Suprapubic skin (tissue), 4 donors: ENCODE measurements around the gene ITPK1. TPM values are rescaled to one million over a fixed set of nuclear protein-coding genes. Genes with fewer than 3 reads are reported as not detected.

Source experiments
- DNase-seq, 2 donors: peaks; one replicate each; pipeline ENCODE4 v3.0.0-alpha.2; 2019; ENCODE audit warnings: low spot score in 2 of 2
- H3K27ac ChIP-seq: fragments of 200-600 bp; sonication (generic); one replicate; pipeline ENCODE4 v1.5.1; 2019
- H3K27me3 ChIP-seq: fragments of 200-600 bp; sonication (generic); one replicate; pipeline ENCODE4 v1.5.1; 2019
- H3K36me3 ChIP-seq: fragments of 200-600 bp; sonication (generic); one replicate; pipeline ENCODE4 v1.5.1; 2019
- H3K4me1 ChIP-seq: fragments of 200-600 bp; sonication (generic); one replicate; pipeline ENCODE4 v1.5.1; 2019
- H3K4me3 ChIP-seq: fragments of 200-600 bp; sonication (generic); one replicate; pipeline ENCODE4 v1.5.1; 2019; ENCODE audit warnings: mild to moderate bottlenecking
- H3K9me3 ChIP-seq: fragments of 200-600 bp; sonication (generic); one replicate; pipeline ENCODE4 v1.5.1; 2019
- CTCF ChIP-seq, 2 donors: fragments of 200-600 bp in 1 of 2; fragments of 450-650 bp in 1 of 2; sonication (generic) in 1 of 2; IDR thresholded peaks; one replicate each; pipeline ENCODE4 v1.5.1; 2016 to 2019; ENCODE audit warnings: antibody characterized with exemption in 2 of 2, mild to moderate bottlenecking in 1 of 2, moderate library complexity in 1 of 2
- EP300 ChIP-seq: sonication (generic); formaldehyde crosslinking; IDR thresholded peaks from one replicate; pipeline ENCODE4 v1.6.1; 2017; ENCODE audit warnings: antibody characterized with exemption
- POLR2A ChIP-seq, 2 donors: fragments of 450-650 bp; IDR thresholded peaks; one replicate each; pipeline ENCODE4 v1.6.1; 2017; ENCODE audit warnings: antibody characterized with exemption in 2 of 2, mild to moderate bottlenecking in 2 of 2, moderate library complexity in 2 of 2
- POLR2AphosphoS5 ChIP-seq, 3 donors: sonication (generic); formaldehyde crosslinking; IDR thresholded peaks; one replicate each; pipeline ENCODE4 v1.6.1; 2017; ENCODE audit warnings: antibody characterized with exemption in 3 of 3
- WGBS: methylation state at CpG from one replicate; pipeline ENCODE4 v1.1.5; 2018; 5-methylcytosine and 5-hydroxymethylcytosine counted together
- total RNA-seq, 4 donors: library from RNA; depleted of rRNA; stranded (reverse); fragments of >200 nt; gene quantifications; one replicate each; pipeline ENCODE4 v1.1.0, GENCODE V29; 2016

Gene ITPK1
- total RNA-seq, 4 donors from 2014 or later: 29.9 to 33.6 (median 32.2) TPM

- no peak for DNase-seq
- peaks cover 26% of the 10 kb centered on the region for H3K4me1 ChIP-seq
- H3K27ac ChIP-seq: no peak overlapping the region
- 50% methylated on average over 1 of the region's 2 CpGs for WGBS
- H3K9me3 ChIP-seq: no peaks in the 10 kb centered on the region
- TF ChIP-seq POLR2A (IDR thresholded peaks at IDR 0.05) (no peak), EP300 (no peak), POLR2AphosphoS5 (IDR thresholded peaks at IDR 0.05) (no peak), CTCF (IDR thresholded peaks at IDR 0.05) (no peak)
- no peak overlapping the region for H3K4me3 ChIP-seq
- no peaks in the 10 kb centered on the region for H3K36me3 ChIP-seq
- no peaks in the 10 kb centered on the region for H3K27me3 ChIP-seq
These were observed 68.1 kb downstream of the ITPK1 start for GRCh38 chr14:93047661-93048060.

- TF ChIP-seq POLR2AphosphoS5 (IDR thresholded peaks at IDR 0.05): no peak
- no peak for TF ChIP-seq POLR2A (IDR thresholded peaks at IDR 0.05)
- no peak for TF ChIP-seq EP300
- TF ChIP-seq CTCF (IDR thresholded peaks at IDR 0.05): no peak
These were observed 68.6 kb downstream of the ITPK1 start for GRCh38 chr14:93047157-93047556.

GRCh38 chr14:93046705-93047050, 69.0 kb downstream of the ITPK1 start:
- H3K27me3 ChIP-seq: no peaks in the 10 kb centered on the region
- H3K36me3 ChIP-seq: no peaks in the 10 kb centered on the region
- no peak overlapping the region for H3K4me3 ChIP-seq
- WGBS: 80% methylated on average over 3 of the region's 7 CpGs
- no peak for TF ChIP-seq CTCF (IDR thresholded peaks at IDR 0.05)
- no peak for TF ChIP-seq EP300
- no peak for TF ChIP-seq POLR2AphosphoS5 (IDR thresholded peaks at IDR 0.05)
- no peak for TF ChIP-seq POLR2A (IDR thresholded peaks at IDR 0.05)
- no peak for DNase-seq
- peaks cover 30% of the 10 kb centered on the region for H3K4me1 ChIP-seq
- H3K27ac ChIP-seq: no peak overlapping the region
- H3K9me3 ChIP-seq: no peaks in the 10 kb centered on the region

More at GRCh38 chr14:93047157-93047556, 68.6 kb downstream of the ITPK1 start:
- no peak for DNase-seq
- WGBS: 89% methylated on average over 4 of the region's 4 CpGs
- no peak overlapping the region for H3K27ac ChIP-seq
- H3K27me3 ChIP-seq: no peaks in the 10 kb centered on the region
- H3K9me3 ChIP-seq: no peaks in the 10 kb centered on the region
- no peak overlapping the region for H3K4me3 ChIP-seq
- peaks cover 28% of the 10 kb centered on the region for H3K4me1 ChIP-seq
- no peaks in the 10 kb centered on the region for H3K36me3 ChIP-seq

- H3K9me3 ChIP-seq: no peaks in the 10 kb centered on the region
- no peak for TF ChIP-seq EP300
- TF ChIP-seq POLR2AphosphoS5 (IDR thresholded peaks at IDR 0.05): no peak
- TF ChIP-seq CTCF (IDR thresholded peaks at IDR 0.05): no peak
- TF ChIP-seq POLR2A (IDR thresholded peaks at IDR 0.05): no peak
- H3K27me3 ChIP-seq: no peaks in the 10 kb centered on the region
- no peak overlapping the region for H3K27ac ChIP-seq
- no peak for DNase-seq
- H3K36me3 ChIP-seq: no peaks in the 10 kb centered on the region
- H3K4me3 ChIP-seq: no peak overlapping the region
- 79% methylated on average over 16 of the region's 16 CpGs for WGBS
- peaks cover 34% of the 10 kb centered on the region for H3K4me1 ChIP-seq
These were observed 69.6 kb downstream of the ITPK1 start for GRCh38 chr14:93045965-93046704.

GRCh38 chr14:93045211-93045674, 70.5 kb downstream of the ITPK1 start:
- TF ChIP-seq EP300: no peak
- TF ChIP-seq CTCF (IDR thresholded peaks at IDR 0.05): no peak
- no peak for TF ChIP-seq POLR2AphosphoS5 (IDR thresholded peaks at IDR 0.05)
- TF ChIP-seq POLR2A (IDR thresholded peaks at IDR 0.05): no peak
- peaks cover 43% of the 10 kb centered on the region for H3K4me1 ChIP-seq
- WGBS: 80% methylated on average over 5 of the region's 9 CpGs

More at GRCh38 chr14:93045211-93045674, 70.5 kb downstream of the ITPK1 start:
- no peak overlapping the region for H3K27ac ChIP-seq
- H3K4me3 ChIP-seq: no peak overlapping the region
- no peaks in the 10 kb centered on the region for H3K36me3 ChIP-seq
- no peaks in the 10 kb centered on the region for H3K9me3 ChIP-seq
- DNase-seq: no peak
- H3K27me3 ChIP-seq: no peaks in the 10 kb centered on the region
